Measurements from ENCODE around the gene NOL4L. TPM values are rescaled to one million over a fixed set of nuclear protein-coding genes. Genes with fewer than 3 reads are reported as not detected.

Gene NOL4L
- total RNA-seq, 1 experiment from 2014 or later, result 31.7 TPM

GRCh38 chr20:32510120-32510600, 75.0 kb downstream of the NOL4L start:
- H3K27ac Mint-ChIP-seq, result peak overlapping the region in 1 of 3 experiments; percentile 37; a peak in 1 of 7 replicates
- H3K36me3 Mint-ChIP-seq (ENCODE audit: insufficient read depth in 1 of 3, low read depth in 3 of 3), result no peaks in the 10 kb centered on the region
- H2AFZ ChIP-seq (ENCODE audit: low read length), result no peak overlapping the region
- H2AK5ac ChIP-seq (ENCODE audit: insufficient read length, low read length), result no peak overlapping the region
- H4K5ac ChIP-seq (ENCODE audit: insufficient read length, low read depth, low read length), result no peak overlapping the region
- H3K4me2 ChIP-seq (ENCODE audit: insufficient read depth, insufficient read length, low read length), result no peak overlapping the region
- no peaks in the 10 kb centered on the region for H4K20me1 ChIP-seq (ENCODE audit: control insufficient read depth, insufficient read depth, insufficient read length)
- no peak for TF ChIP-seq CTCF (conservative IDR thresholded peaks at IDR 0.05)
- H2BK5ac ChIP-seq (ENCODE audit: insufficient read length, low read length), result no peak overlapping the region
- no peak overlapping the region for H3K4ac ChIP-seq (ENCODE audit: low read depth, low read length)
- H3K79me1 ChIP-seq (ENCODE audit: insufficient read depth, low read depth, low read length, poor library complexity, severe bottlenecking), result no peaks in the 10 kb centered on the region
- H3K27me3 ChIP-seq (ENCODE audit: insufficient read depth, low read length), result no peaks in the 10 kb centered on the region
- H2BK15ac ChIP-seq (ENCODE audit: low read depth, low read length), result no peak overlapping the region
- H2BK12ac ChIP-seq (ENCODE audit: insufficient read length, low read depth, low read length), result no peak overlapping the region
- no peak overlapping the region for H3K9ac ChIP-seq (ENCODE audit: extremely low read depth, insufficient read length, low read length)
- H3K23me2 ChIP-seq (ENCODE audit: insufficient read length, low read depth, low read length, poor library complexity, severe bottlenecking), result no peaks in the 10 kb centered on the region
- peaks cover 16% of the 10 kb centered on the region for H3K27me3 Mint-ChIP-seq (ENCODE audit: low read depth)
- peak overlapping the region in 1 of 2 experiments; percentile 14; a peak in 1 of 5 replicates for H3K4me3 Mint-ChIP-seq
- H3T11ph ChIP-seq (ENCODE audit: low read length), result no peak overlapping the region
- no peak overlapping the region for H2BK120ac ChIP-seq (ENCODE audit: low read depth, low read length, poor library complexity, severe bottlenecking)
- H3K4me1 ChIP-seq (ENCODE audit: insufficient read depth, low read length), result no peaks in the 10 kb centered on the region; the same call in 1 of the 2 replicates
- H3K18ac ChIP-seq (ENCODE audit: insufficient read length, low read depth, low read length), result no peak overlapping the region
- H4K8ac ChIP-seq (replicated peaks; ENCODE audit: insufficient read length, low read depth, low read length), result no peak overlapping the region
- H3K9me3 ChIP-seq (ENCODE audit: control insufficient read depth, low read depth, low read length), result no peaks in the 10 kb centered on the region
- no peak overlapping the region for H3K56ac ChIP-seq (ENCODE audit: insufficient read length, low read depth, low read length)
- H3K23ac ChIP-seq (ENCODE audit: insufficient read length, low read depth, low read length), result no peak overlapping the region
- no peak overlapping the region for H4K91ac ChIP-seq (ENCODE audit: insufficient read length, low read depth, low read length)
- H3K27ac ChIP-seq (ENCODE audit: insufficient read length, low read depth, low read length), result no peak overlapping the region
- no peak overlapping the region for H2BK20ac ChIP-seq (ENCODE audit: low read depth, low read length, poor library complexity, severe bottlenecking)
- H3K14ac ChIP-seq (ENCODE audit: insufficient read depth, low read length), result no peak overlapping the region
- H3K79me2 ChIP-seq (ENCODE audit: insufficient read depth, low read length), result no peaks in the 10 kb centered on the region
- H3K4me1 Mint-ChIP-seq, result peaks cover 27 to 32% of the 10 kb centered on the region in 2 experiments
- H3K9me3 Mint-ChIP-seq, result no peaks in the 10 kb centered on the region
- DNase-seq, result peak; percentile 27
- no CpG with 5 or more reads among the region's 15 CpGs for WGBS (ENCODE audit: extremely low coverage, insufficient read length, low lambda C conversion rate)
